Thyroid gland (tissue), 4 donors: ENCODE results near the gene SLC24A3. TPM values are rescaled to one million over a fixed set of nuclear protein-coding genes. Genes with fewer than 3 reads are reported as not detected.

Experiments
- DNase-seq, 2 donors: peaks; one replicate each; pipeline ENCODE4 v3.0.0-alpha.2; 2019
- H3K27ac ChIP-seq, 3 donors: fragments of 200-600 bp; sonication (generic); 1 replicate in 2 of 3; 2 replicates in 1 of 3; pipeline ENCODE4 v1.5.1; 2016 to 2019; ENCODE audit warnings: mild to moderate bottlenecking in 1 of 3, moderate library complexity in 1 of 3
- H3K27me3 ChIP-seq: fragments of 200-600 bp; sonication (generic); one replicate; pipeline ENCODE4 v1.5.1; 2019
- H3K36me3 ChIP-seq, 2 donors: fragments of 200-600 bp; sonication (generic); one replicate each; pipeline ENCODE4 v1.5.1; 2016 to 2019
- H3K4me1 ChIP-seq, 2 donors: fragments of 200-600 bp; sonication (generic); one replicate each; pipeline ENCODE4 v1.5.1; 2017 to 2019
- H3K4me3 ChIP-seq, 3 donors: fragments of 200-600 bp; sonication (generic); replicated peaks in 1 of 3; 1 replicate in 2 of 3; 2 replicates in 1 of 3; pipeline ENCODE4 v1.5.1; 2016; ENCODE audit warnings: mild to moderate bottlenecking in 1 of 3
- H3K9me3 ChIP-seq: fragments of 200-600 bp; sonication (generic); one replicate; pipeline ENCODE4 v1.5.1; 2017
- POLR2A ChIP-seq, 2 donors: fragments of 450-650 bp; IDR thresholded peaks; one replicate each; pipeline ENCODE4 v1.6.1; 2017; ENCODE audit warnings: antibody characterized with exemption in 2 of 2, mild to moderate bottlenecking in 2 of 2, moderate library complexity in 1 of 2
- WGBS, 2 donors: methylation state at CpG; one replicate each; pipeline ENCODE4 v1.1.5; 2017; 5-methylcytosine and 5-hydroxymethylcytosine counted together
- intact Hi-C: fragments of 100-400 bp; cut with DNase I; formaldehyde crosslinking; loops from one replicate; pipeline ENCODE4 v1.15.1; 2023
- total RNA-seq, 4 donors: library from RNA; depleted of rRNA; stranded (reverse); fragments of >200 nt; gene quantifications; one replicate each; pipeline ENCODE4 v1.2.3, GENCODE V29; 2016
- TF ChIP-seq, protein P1 (sequence below), 6 experiments: fragments of 200-600 bp in 3 of 6; fragments of 450-650 bp in 3 of 6; sonication (generic) in 3 of 6; IDR thresholded peaks; one replicate each; pipeline ENCODE4 v1.5.1; 2016 to 2019; ENCODE audit warnings: antibody characterized with exemption in 6 of 6, mild to moderate bottlenecking in 2 of 6, inconsistent platforms in 1 of 6, moderate library complexity in 1 of 6

SLC24A3 gene
- total RNA-seq, 4 donors from 2014 or later: 4.0 to 8.1 (median 6.3) TPM

- Histone ChIP-seq H3K27ac (no peak overlapping the region), H3K4me3 (no peak overlapping the region), H3K9me3 (no peaks in the 10 kb centered on the region), H3K36me3 (no peaks in the 10 kb centered on the region), H3K27me3 (no peaks in the 10 kb centered on the region), H3K4me1 (no peaks in the 10 kb centered on the region)
- intact Hi-C loops: no loop called here
- WGBS, 2 donors: 95 to 96% methylated on average over 18 of the region's 18 CpGs
- no peak for TF ChIP-seq POLR2A (IDR thresholded peaks at IDR 0.05)
- TF ChIP-seq, protein P1, sequence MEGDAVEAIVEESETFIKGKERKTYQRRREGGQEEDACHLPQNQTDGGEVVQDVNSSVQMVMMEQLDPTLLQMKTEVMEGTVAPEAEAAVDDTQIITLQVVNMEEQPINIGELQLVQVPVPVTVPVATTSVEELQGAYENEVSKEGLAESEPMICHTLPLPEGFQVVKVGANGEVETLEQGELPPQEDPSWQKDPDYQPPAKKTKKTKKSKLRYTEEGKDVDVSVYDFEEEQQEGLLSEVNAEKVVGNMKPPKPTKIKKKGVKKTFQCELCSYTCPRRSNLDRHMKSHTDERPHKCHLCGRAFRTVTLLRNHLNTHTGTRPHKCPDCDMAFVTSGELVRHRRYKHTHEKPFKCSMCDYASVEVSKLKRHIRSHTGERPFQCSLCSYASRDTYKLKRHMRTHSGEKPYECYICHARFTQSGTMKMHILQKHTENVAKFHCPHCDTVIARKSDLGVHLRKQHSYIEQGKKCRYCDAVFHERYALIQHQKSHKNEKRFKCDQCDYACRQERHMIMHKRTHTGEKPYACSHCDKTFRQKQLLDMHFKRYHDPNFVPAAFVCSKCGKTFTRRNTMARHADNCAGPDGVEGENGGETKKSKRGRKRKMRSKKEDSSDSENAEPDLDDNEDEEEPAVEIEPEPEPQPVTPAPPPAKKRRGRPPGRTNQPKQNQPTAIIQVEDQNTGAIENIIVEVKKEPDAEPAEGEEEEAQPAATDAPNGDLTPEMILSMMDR (IDR thresholded peaks at IDR 0.05): no peak
- DNase-seq: no peak
Observed at GRCh38 chr20:19720991-19721390, 508.5 kb downstream of the SLC24A3 start.

GRCh38 chr20:19723051-19723450 is 510.6 kb downstream of the SLC24A3 start:
- no peak for DNase-seq
- 89 to 95% methylated on average over 4 of the region's 4 CpGs for WGBS, 2 donors
- no peaks in the 10 kb centered on the region for H3K27me3 ChIP-seq
- no peak overlapping the region for H3K27ac ChIP-seq
- no peaks in the 10 kb centered on the region for H3K36me3 ChIP-seq
- no peaks in the 10 kb centered on the region for H3K4me1 ChIP-seq
- TF ChIP-seq, protein P1 (IDR thresholded peaks at IDR 0.05): no peak
- TF ChIP-seq POLR2A (IDR thresholded peaks at IDR 0.05): no peak
- intact Hi-C loops: no loop called here
- H3K9me3 ChIP-seq: no peaks in the 10 kb centered on the region
- no peak overlapping the region for H3K4me3 ChIP-seq

GRCh38 chr20:19723813-19724430 is 511.5 kb downstream of the SLC24A3 start:
- no peaks in the 10 kb centered on the region for H3K36me3 ChIP-seq
- H3K27ac ChIP-seq: no peak overlapping the region
- intact Hi-C loops: no loop called here
- H3K27me3 ChIP-seq: no peaks in the 10 kb centered on the region
- no peaks in the 10 kb centered on the region for H3K9me3 ChIP-seq
- TF ChIP-seq, protein P1 (IDR thresholded peaks at IDR 0.05): no peak
- no peak for TF ChIP-seq POLR2A (IDR thresholded peaks at IDR 0.05)
- no peak for DNase-seq
- 84 to 93% methylated on average over 11 of the region's 11 CpGs for WGBS, 2 donors
- no peaks in the 10 kb centered on the region for H3K4me1 ChIP-seq
- no peak overlapping the region for H3K4me3 ChIP-seq

GRCh38 chr20:19725373-19725772 is 512.9 kb downstream of the SLC24A3 start:
- H3K36me3 ChIP-seq: no peaks in the 10 kb centered on the region
- TF ChIP-seq, protein P1 (IDR thresholded peaks at IDR 0.05): no peak
- no peak for TF ChIP-seq POLR2A (IDR thresholded peaks at IDR 0.05)
- H3K27me3 ChIP-seq: no peaks in the 10 kb centered on the region
- no peak overlapping the region for H3K27ac ChIP-seq
- H3K4me1 ChIP-seq: no peaks in the 10 kb centered on the region
- no peak for DNase-seq
- H3K9me3 ChIP-seq: no peaks in the 10 kb centered on the region
- H3K4me3 ChIP-seq: no peak overlapping the region
- intact Hi-C loops: no loop called here
- WGBS, 2 donors: 92 to 98% methylated on average over 4 of the region's 4 CpGs

- WGBS, 2 donors: 88 to 90% methylated on average over 1 of the region's 1 CpG
- no peaks in the 10 kb centered on the region for H3K9me3 ChIP-seq
- no peak for DNase-seq
- H3K36me3 ChIP-seq: no peaks in the 10 kb centered on the region
- no peaks in the 10 kb centered on the region for H3K27me3 ChIP-seq
- TF ChIP-seq, protein P1 (IDR thresholded peaks at IDR 0.05): no peak
- no peak for TF ChIP-seq POLR2A (IDR thresholded peaks at IDR 0.05)
- no peak overlapping the region for H3K4me3 ChIP-seq
- no peaks in the 10 kb centered on the region for H3K4me1 ChIP-seq
- intact Hi-C loops: no loop called here
- no peak overlapping the region for H3K27ac ChIP-seq
Observed at GRCh38 chr20:19725814-19726525, 513.5 kb downstream of the SLC24A3 start.
